ENCODE results near the gene SLC26A9.
"Not testable (repeated sequence)": the region's sequence is repeated elsewhere in the genome, so short reads cannot be mapped to it uniquely, and the experiment has no call there.

SLC26A9 gene

GRCh38 chr1:205889006-205889405 is 54.2 kb downstream of the SLC26A9 start:
- DNase-seq = not testable (repeated sequence)

- DNase-seq = no peak
These were observed 59.5 kb downstream of the SLC26A9 start for GRCh38 chr1:205883792-205884191.

GRCh38 chr1:205880923-205881322 is 62.3 kb downstream of the SLC26A9 start:
- DNase-seq = no peak

GRCh38 chr1:205879974-205880373 is 63.3 kb downstream of the SLC26A9 start:
- DNase-seq = no peak

- DNase-seq = no peak
These were observed 65.2 kb downstream of the SLC26A9 start for GRCh38 chr1:205878026-205878425.

- not testable (repeated sequence) for DNase-seq
These were observed 70.1 kb downstream of the SLC26A9 start for GRCh38 chr1:205873148-205873547.

GRCh38 chr1:205870236-205870635 is 73.0 kb downstream of the SLC26A9 start:
- DNase-seq = no peak

All from NCI-H187 (cell line).